ENCODE measurements around the gene SBK3.

SBK3 gene

GRCh38 chr19:55527197-55528029, 17.9 kb downstream of the SBK3 start:
- in situ Hi-C loops (cut with MboI; ENCODE audit: low sequenced_read_pairs, unreplicated experiment): no loop called here
- DNase-seq (ENCODE audit: low spot score): no peak
- TF ChIP-seq CTCF (IDR thresholded peaks at IDR 0.05; ENCODE audit: borderline replicate concordance, control extremely low read depth, extremely low read depth, insufficient read depth, missing control alignments): no peak

GRCh38 chr19:55526216-55527196, 18.8 kb downstream of the SBK3 start:
- DNase-seq (ENCODE audit: low spot score): no peak
- TF ChIP-seq CTCF (IDR thresholded peaks at IDR 0.05; ENCODE audit: borderline replicate concordance, control extremely low read depth, extremely low read depth, insufficient read depth, missing control alignments): no peak
- in situ Hi-C loops (cut with MboI; ENCODE audit: low sequenced_read_pairs, unreplicated experiment): no loop called here

- no peak for DNase-seq (ENCODE audit: low spot score)
- in situ Hi-C loops (cut with MboI; ENCODE audit: low sequenced_read_pairs, unreplicated experiment): no loop called here
- no peak for TF ChIP-seq CTCF (IDR thresholded peaks at IDR 0.05; ENCODE audit: borderline replicate concordance, control extremely low read depth, extremely low read depth, insufficient read depth, missing control alignments)
These were observed 19.8 kb downstream of the SBK3 start for GRCh38 chr19:55525289-55526101.

- no peak for DNase-seq (ENCODE audit: low spot score)
- TF ChIP-seq CTCF (IDR thresholded peaks at IDR 0.05; ENCODE audit: borderline replicate concordance, control extremely low read depth, extremely low read depth, insufficient read depth, missing control alignments): no peak
- in situ Hi-C loops (cut with MboI; ENCODE audit: low sequenced_read_pairs, unreplicated experiment): no loop called here
These were observed 24.6 kb downstream of the SBK3 start for GRCh38 chr19:55520691-55521292.

- no peak for TF ChIP-seq CTCF (IDR thresholded peaks at IDR 0.05; ENCODE audit: borderline replicate concordance, control extremely low read depth, extremely low read depth, insufficient read depth, missing control alignments)
- in situ Hi-C loops (cut with MboI; ENCODE audit: low sequenced_read_pairs, unreplicated experiment): loop anchor here (5.0 kb wide), 1 partner anchor 108 kb away; no protein-coding TSS in a partner anchor
- no peak for DNase-seq (ENCODE audit: low spot score)
These were observed 25.7 kb downstream of the SBK3 start for GRCh38 chr19:55519451-55520311.

Data from GM13976 (cell line).